GM18517 (cell line): ENCODE results near the gene NBPF9.
"Not testable (repeated sequence)": the region's sequence is repeated elsewhere in the genome, so short reads cannot be mapped to it uniquely, and the experiment has no call there.

Experiments
- ATAC-seq: cut with Tn5 transposase; IDR thresholded peaks from one replicate; pipeline ENCODE4 v1.9.1; 2021; ENCODE audit warnings: mild to moderate bottlenecking, moderate library complexity; ENCODE audit not compliant: unreplicated experiment

NBPF9 gene, protein sequence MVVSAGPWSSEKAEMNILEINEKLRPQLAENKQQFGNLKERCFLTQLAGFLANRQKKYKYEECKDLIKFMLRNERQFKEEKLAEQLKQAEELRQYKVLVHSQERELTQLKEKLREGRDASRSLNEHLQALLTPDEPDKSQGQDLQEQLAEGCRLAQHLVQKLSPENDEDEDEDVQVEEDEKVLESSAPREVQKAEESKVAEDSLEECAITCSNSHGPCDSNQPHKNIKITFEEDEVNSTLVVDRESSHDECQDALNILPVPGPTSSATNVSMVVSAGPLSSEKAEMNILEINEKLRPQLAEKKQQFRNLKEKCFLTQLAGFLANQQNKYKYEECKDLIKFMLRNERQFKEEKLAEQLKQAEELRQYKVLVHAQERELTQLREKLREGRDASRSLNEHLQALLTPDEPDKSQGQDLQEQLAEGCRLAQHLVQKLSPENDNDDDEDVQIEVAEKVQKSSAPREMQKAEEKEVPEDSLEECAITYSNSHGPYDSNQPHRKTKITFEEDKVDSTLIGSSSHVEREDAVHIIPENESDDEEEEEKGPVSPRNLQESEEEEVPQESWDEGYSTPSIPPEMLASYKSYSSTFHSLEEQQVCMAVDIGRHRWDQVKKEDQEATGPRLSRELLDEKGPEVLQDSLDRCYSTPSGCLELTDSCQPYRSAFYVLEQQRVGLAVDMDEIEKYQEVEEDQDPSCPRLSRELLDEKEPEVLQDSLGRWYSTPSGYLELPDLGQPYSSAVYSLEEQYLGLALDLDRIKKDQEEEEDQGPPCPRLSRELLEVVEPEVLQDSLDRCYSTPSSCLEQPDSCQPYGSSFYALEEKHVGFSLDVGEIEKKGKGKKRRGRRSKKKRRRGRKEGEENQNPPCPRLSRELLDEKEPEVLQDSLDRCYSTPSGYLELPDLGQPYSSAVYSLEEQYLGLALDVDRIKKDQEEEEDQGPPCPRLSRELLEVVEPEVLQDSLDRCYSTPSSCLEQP (N-terminal part only)

DNA sequence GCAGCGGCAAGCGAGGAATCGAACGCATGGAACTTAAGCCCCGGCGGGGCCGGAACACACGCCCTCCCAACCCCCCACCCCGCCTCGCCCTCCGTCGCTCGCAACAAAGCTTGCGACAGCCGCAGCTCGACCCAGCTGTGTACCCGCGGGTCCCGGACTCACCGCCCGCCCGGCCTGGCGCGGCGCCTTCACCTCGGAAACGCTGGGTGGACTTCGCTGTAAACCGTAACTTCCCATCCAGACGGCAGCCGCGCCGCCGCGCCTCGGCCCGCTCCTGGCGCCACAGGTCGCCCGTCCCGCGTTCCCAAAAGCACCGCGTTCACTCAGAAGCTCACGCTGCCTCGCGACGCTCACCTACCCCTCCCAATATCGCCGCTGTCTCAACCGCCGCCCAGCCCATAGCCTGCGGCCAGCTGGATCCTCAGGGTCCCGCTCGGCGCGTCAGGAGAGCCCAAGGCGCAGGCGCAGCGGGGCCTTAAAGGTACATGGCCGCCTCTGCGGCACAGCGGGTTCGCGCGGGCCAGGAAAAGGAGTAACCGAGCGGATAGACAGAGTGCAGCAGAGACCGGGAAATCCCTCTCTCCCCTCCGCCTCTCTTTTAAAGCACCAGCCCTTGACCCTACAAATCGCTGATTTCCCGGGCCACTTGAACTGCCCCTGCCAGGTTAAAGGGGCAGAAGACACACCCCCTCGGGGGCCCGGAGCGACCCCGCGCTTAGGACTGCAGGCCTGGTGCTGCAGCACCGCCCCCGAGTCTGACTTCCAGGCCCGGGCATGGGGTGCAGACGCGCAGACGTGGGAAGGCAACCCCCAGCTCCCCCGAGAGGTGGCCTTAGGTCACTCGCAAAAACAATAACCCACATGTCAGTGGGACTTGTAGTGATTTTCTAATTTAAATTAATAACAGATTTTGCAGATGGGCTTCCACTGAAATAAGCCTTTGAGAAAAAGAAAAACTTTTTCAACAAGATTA, at the start of gene NBPF9:
Gene NBPF9 (minus strand): TSS at position 443 of the 973 bp plus-strand sequence. CDS start 21,412 bp downstream, outside the sequence.
- ATAC-seq: peak; percentile 94

DNA sequence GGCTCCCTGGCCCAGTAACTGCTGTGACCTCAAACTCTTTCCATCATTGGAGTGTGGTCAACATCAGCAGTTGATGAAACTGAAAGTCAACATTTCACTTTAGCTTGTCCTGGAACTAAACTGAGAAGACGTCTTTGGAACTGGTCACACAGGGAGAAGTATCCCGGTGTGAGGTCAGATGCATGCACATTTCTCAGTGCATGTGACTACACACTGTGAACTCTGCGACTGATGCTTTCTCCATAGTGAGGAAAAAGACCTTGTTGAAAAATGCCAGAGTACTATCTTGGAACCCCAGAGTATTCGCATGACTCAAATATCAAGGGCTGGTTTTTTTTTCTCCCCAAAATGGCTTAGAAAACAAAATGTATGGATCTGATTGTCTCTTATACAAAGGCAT, 46.6 kb upstream of the NBPF9 start:
- ATAC-seq: not testable (repeated sequence)

DNA sequence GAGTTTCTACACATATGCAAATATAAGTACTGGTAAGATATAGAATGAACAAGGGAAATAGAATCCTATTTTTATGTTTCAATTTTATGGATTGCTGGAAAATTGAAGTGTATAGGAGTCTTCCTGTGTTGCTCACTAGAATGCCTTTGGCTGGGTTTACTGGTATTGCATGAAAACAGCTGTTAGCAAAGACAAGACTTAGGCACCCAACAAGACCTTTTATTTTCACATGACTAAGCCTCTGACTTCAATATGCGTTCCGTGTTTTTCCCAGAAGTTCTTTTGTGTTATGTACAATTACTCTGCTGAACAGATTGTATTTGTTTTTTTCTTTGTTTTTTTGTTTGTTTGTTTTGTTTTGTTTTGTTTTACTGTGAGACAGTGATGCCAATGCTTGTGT, 34.2 kb upstream of the NBPF9 start:
- ATAC-seq: not testable (repeated sequence)

- ATAC-seq: not testable (repeated sequence)
Measured at GRCh38 chr1:149130938-149131337, 27.6 kb upstream of the NBPF9 start.

DNA sequence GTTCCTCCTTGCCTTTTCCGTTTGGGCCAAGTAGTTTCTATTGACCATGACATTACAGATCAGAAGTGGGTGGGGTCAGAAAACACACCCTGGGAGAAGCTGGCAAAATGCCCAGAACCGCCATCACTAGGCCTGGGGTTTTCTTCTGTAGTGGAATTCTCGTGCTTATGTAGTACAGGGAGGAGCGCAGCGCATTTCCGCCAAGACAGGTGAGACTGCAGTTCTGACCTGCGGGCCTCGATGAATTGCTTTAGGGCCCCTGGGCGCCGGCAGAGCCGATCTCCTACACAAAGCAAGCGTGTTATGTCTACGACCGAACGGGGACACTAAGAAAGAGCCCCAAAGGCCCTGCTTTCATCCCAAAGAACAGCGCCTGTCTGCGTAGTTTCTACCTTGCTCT, 25.9 kb upstream of the NBPF9 start:
- not testable (repeated sequence) for ATAC-seq

DNA sequence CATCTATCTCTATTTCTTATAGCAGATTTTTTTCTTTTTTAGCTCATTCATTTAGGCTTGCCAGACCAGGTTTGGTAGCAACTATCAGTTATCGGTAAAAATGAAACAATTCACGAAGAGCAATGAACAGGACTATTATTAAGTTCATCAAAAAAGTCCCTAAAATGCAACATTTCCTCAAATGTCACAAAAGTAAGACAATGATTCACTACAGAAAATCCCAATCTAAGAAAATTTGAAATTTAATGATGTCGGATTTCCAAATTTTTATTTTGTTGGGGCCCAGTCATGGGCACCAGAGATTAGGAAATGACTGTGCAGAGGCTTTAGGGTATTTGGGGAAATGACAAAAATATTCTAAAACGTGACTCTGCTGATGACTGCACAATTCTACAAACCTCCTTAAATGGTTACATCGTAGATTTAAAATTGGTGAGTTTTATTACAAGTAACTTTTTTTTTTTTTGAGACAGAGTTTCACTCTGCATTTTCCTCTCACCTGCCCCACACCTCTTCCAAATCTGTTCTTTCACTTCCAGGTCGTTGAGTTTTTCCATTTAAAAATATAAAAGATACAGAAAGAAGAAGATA, 23.3 kb upstream of the NBPF9 start:
- not testable (repeated sequence) for ATAC-seq

DNA sequence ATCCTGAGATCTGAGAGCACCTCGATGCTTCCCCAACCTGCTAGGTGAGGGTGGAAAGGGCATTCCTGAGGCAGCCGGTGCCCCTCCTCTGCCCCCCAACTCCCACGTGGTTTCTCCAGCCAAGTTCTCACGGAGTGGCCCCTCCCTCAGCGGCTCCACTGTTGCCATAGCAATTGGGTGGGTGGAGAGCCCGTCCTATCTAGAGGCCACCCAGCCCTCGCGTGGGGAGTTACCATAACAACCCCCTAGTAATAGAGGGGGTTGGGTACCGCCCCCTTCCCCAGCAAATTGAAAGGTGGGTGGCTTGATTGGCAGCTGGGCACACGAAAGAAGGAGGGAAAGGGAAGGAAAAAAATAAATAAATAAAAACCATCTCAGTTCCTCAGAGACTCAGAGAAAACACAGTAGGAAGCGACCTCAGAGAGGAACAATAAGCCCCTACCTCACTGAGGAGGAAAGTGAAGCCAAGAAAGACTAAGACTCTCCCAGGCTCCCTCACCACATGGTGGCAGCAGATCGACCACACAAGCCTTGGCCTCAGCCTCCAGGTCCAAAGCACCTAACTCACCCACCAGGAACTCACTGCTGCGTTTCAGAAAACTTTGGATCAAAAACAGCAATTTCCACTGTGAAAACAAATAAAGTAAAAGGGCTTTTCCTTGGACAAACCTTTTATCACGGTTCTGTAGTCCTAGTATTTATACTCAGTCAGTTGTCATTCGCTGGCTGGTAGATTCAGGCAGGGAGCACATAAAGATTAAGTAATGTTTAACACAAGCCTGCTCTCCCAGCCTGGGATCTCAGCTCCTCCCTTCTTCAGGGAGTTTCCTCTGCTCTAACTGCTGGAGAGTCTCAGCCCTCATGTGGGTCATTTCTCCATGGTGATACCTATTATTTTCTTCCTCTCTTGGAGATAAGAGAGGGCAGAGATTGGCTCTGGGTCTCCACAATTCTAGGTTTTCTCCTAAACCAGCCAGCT, 20.9 kb upstream of the NBPF9 start:
- not testable (repeated sequence) for ATAC-seq

- ATAC-seq: not testable (repeated sequence)
Measured at GRCh38 chr1:149112828-149113227, 9.5 kb upstream of the NBPF9 start.

DNA sequence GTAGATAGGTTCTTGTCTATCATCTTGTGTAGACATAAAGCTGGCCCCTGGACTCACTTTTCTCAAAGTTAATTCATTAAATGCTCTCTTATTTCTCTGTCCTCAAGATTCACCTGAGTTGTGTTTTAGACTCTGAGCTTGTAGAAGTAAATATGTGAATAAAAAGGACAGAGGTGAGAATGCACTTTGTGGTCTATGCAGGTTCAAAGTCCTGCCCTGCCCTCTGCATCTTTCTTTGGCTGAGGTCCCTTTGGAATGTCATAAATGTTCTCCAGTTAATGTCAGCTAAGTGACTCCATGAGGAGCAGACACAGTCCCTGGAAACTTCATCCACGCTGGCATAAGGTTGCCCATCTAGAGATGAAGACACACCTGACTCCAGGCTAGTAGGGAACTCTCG, 7.0 kb upstream of the NBPF9 start:
- not testable (repeated sequence) for ATAC-seq

GRCh38 chr1:149102574-149102973, 777 bp downstream of the NBPF9 start:
- not testable (repeated sequence) for ATAC-seq

DNA sequence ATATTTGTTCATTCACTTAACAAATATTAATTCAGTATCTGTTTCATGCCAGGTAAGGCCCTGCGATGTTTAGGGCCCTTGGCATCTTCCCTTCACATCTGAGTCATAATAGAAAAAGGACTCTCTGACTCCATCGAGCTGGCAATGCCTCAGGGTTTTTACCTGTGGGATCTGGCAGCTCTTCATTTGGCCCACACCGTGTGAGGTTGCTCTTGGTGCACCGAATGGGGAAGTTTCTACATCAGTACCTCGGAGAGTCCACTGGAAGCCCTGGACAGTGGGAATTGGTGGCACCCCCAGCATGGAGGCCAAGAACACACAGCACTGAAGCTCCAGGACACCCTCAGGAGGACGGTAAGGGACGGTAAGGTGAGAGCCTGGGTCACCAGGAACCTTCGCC, 5.1 kb downstream of the NBPF9 start:
- not testable (repeated sequence) for ATAC-seq

GRCh38 chr1:149093155-149093554, 10.2 kb downstream of the NBPF9 start:
- ATAC-seq: not testable (repeated sequence)

DNA sequence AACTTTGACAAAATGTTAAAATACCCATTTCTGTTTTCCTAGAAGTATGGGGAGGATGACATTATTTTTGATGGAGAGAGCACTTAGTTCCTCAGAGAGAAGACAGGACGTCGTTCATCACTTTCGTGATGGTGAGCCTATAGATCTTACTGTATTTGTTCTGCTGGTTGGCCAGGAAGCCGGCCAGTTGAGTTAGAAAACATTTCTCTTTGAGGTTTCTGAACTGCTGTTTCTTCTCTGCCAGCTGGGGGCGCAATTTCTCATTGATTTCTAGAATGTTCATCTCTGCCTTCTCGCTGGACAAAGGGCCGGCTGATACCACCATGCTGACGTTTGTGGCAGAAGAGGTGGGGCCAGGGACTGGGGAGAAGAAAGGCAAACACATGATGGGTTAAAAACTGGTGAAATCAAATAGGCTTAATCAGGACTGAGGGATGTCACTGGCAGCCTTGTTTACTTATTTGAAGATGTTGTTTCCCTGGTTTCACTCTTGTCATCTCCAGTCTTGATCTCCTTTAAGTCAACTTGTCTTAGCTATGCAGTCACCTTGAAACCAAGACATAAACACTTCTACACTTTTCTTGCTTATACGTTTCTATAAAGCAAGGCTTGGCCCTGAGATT, 27.7 kb downstream of the NBPF9 start:
- not testable (repeated sequence) for ATAC-seq

GRCh38 chr1:149064611-149065010, 38.7 kb downstream of the NBPF9 start:
- not testable (repeated sequence) for ATAC-seq

DNA sequence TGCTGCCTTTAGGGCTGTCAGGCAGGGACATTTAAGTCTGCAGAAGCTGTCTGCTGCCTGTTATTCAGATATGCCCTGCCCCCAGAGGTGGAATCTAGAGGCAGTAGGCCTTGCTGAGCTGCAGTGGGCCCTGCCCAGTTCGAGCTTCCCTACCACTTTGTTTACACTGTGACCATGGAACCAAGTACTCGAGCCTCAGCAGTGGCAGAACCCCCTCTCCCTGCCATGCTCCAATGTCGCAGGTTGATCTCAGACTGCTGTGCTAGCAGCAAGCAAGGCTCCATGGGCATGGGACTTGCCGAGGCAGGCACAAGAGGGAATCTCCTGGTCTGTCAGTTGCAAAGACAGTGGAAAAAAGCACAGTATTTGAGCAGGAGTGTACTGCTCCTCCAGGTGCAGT, 60.3 kb downstream of the NBPF9 start:
- ATAC-seq: not testable (repeated sequence)

DNA sequence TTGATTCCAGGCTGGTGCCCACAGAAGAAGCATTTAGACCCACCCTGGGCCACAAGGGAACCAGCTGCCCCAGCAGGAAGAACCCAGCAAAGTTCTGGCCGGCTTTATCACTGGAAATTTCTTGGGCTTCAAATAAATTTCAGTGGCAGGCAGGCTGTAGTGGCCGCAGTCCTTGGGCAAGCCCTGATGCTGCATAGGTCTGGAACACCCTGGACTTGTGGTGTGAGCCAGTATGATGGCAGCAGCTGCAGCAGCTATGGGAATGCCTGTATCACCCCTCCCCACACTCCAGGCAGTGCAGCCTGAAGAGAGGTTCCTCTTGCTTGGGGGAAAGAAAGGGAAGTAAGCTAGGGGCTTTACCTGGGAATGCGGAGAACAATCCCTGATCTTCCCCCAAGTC, 69.4 kb downstream of the NBPF9 start:
- not testable (repeated sequence) for ATAC-seq

DNA sequence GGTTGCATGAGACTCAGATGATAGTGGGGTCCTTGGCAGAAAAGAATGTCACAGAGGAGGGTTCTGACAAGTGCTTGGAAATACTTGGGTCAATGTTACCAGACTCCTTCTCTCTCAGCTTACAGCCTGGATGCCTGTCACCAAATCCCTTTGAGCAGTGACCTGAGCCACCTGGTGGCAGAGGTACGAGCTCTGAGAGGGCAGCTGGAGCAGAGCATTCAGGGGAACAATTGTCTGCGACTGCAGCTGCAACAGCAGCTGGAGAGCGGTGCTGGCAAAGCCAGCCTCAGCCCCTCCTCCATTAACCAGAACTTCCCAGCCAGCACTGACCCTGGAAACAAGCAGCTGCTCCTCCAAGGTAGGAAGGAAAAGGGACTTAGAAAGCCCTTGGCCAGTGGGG, 79.0 kb downstream of the NBPF9 start:
- ATAC-seq: not testable (repeated sequence)

DNA sequence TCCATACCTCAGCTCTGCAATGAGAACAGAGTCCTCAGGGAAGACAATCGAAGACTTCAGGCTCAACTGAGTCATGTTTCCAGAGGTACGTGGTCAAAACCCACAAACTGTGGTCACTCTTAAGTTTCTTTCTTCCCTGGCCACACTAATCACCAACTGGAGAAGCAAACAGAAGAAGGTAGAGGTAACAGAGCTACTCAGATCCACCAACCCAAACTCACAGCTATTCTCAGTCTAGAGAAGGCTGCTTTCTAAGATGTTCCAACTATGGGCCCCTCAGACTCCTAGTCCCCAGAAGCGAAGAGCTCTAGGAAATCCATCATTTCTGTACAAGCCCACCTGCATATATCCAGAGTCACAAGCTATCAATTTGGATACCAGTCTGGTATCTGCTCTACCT, 84.8 kb downstream of the NBPF9 start:
- not testable (repeated sequence) for ATAC-seq
